HCT116 (cell line): ENCODE data around the gene TJP2. TPM values are rescaled to one million over a fixed set of nuclear protein-coding genes. Genes with fewer than 3 reads are reported as not detected.

Experiments
- ATAC-seq: fragments of 200-7000 bp; cut with Tn5 transposase; 2 replicates; pipeline ENCODE4 v1.9.1; 2020; ENCODE audit warnings: mild to moderate bottlenecking, moderate library complexity
- BruUV-seq: library from RNA; stranded (reverse); fragments of 400-500 nt; replicated peaks from 2 replicates; lab custom pipeline; 2021; lab: Mats Ljungman, UMichigan
- CTCF ChIA-PET: fragments of 300-600 bp; sonication (Branson Sonifier 250); formaldehyde crosslinking; loops from one replicate; lab custom pipeline; 2021; ENCODE audit warnings: antibody characterized with exemption; lab: Charles Lee
- POLR2A ChIA-PET: fragments of 300-600, 350-600 bp; sonication (Branson Sonifier 250); formaldehyde crosslinking; loops from one replicate; lab custom pipeline; 2021; ENCODE audit warnings: antibody characterized with exemption; lab: Charles Lee
- RAD21 ChIA-PET, 2 experiments: fragments of 300-600 bp; sonication (Branson Sonifier 250); formaldehyde crosslinking; loops; one replicate each; lab custom pipeline; 2023; ENCODE audit warnings: low total read pairs in 2 of 2; ENCODE audit not compliant: uncharacterized antibody in 2 of 2, unreplicated experiment in 2 of 2, low non-redundant PET in 1 of 2; lab: Charles Lee
- DNase-seq: peaks from one replicate; pipeline ENCODE4 v3.0.0-alpha.2; 2010; ENCODE audit warnings: low read depth, low spot score
- H2AFZ ChIP-seq: fragments of 200-600 bp; shearing (Covaris generic), sonication (generic); 2 replicates; pipeline ENCODE4 v1.6.1; 2017; ENCODE audit warnings: low read depth, mixed run types, mixed read lengths, antibody characterized with exemption, low read length; ENCODE audit not compliant: poor library complexity, severe bottlenecking
- H3K27ac ChIP-seq: 2 replicates; pipeline ENCODE4 v1.5.1; 2012; ENCODE audit warnings: low read depth, low read length
- H3K27me3 ChIP-seq: fragments of 200-600 bp; sonication (generic); 2 replicates; pipeline ENCODE4 v1.6.1; 2016; ENCODE audit warnings: mixed run types, low read length, mixed read lengths; ENCODE audit not compliant: insufficient read depth
- H3K36me3 ChIP-seq, 2 experiments: fragments of 200-500 bp in 1 of 2; fragments of 200-600 bp in 1 of 2; sonication (Bioruptor generic) in 1 of 2; sonication (generic) in 1 of 2; 2 replicates each; pipeline versions ENCODE4 v1.5.1 to v1.6.1; 2014 to 2016; ENCODE audit warnings: low read length in 2 of 2, inconsistent platforms in 1 of 2, mixed read lengths in 1 of 2, mixed run types in 1 of 2; ENCODE audit not compliant: insufficient read depth in 2 of 2, control insufficient read depth in 1 of 2
- H3K4me1 ChIP-seq, 2 experiments: fragments of 200-600 bp in 1 of 2; sonication (generic) in 1 of 2; 2 replicates each; pipeline versions ENCODE4 v1.5.1 to v1.6.1; 2012 to 2017; ENCODE audit warnings: low read length in 2 of 2, inconsistent platforms in 1 of 2, mild to moderate bottlenecking in 1 of 2, mixed read lengths in 1 of 2, mixed run types in 1 of 2, moderate library complexity in 1 of 2; ENCODE audit not compliant: insufficient read depth in 2 of 2, control insufficient read depth in 1 of 2
- H3K4me2 ChIP-seq: fragments of 200-600 bp; sonication (generic); 2 replicates; pipeline ENCODE4 v1.6.1; 2017; ENCODE audit warnings: mixed run types, low read length, mixed read lengths
- H3K4me3 ChIP-seq, 2 experiments: fragments of 200-600 bp in 1 of 2; sonication (generic) in 1 of 2; replicated peaks in 1 of 2; 2 replicates each; pipeline ENCODE4 v1.5.1; 2011 to 2016; ENCODE audit warnings: low read length in 2 of 2, control low read depth in 1 of 2, low read depth in 1 of 2, mild to moderate bottlenecking in 1 of 2, mixed read lengths in 1 of 2, mixed run types in 1 of 2
- H3K79me2 ChIP-seq: fragments of 200-600 bp; sonication (generic); 2 replicates; pipeline ENCODE4 v1.6.1; 2017; ENCODE audit warnings: mild to moderate bottlenecking, mixed run types, low read length, moderate library complexity, mixed read lengths; ENCODE audit not compliant: insufficient read depth
- H3K9ac ChIP-seq: fragments of 200-600 bp; sonication (generic); 2 replicates; pipeline ENCODE4 v1.6.1; 2016; ENCODE audit warnings: low read length, mixed read lengths
- H3K9me2 ChIP-seq: fragments of 200-600 bp; sonication (generic), shearing (Covaris generic); 2 replicates; pipeline ENCODE4 v1.6.1; 2017; ENCODE audit warnings: mixed run types, mild to moderate bottlenecking, moderate library complexity; ENCODE audit not compliant: insufficient read depth
- H3K9me3 ChIP-seq, 2 experiments: fragments of 200-500 bp in 1 of 2; fragments of 200-600 bp in 1 of 2; sonication (Bioruptor generic) in 1 of 2; sonication (generic) in 1 of 2; 2 replicates each; pipeline ENCODE4 v1.6.1; 2014 to 2017; ENCODE audit warnings: low read length in 2 of 2, mixed read lengths in 2 of 2, inconsistent platforms in 1 of 2, low read depth in 1 of 2, mild to moderate bottlenecking in 1 of 2, mixed run types in 1 of 2, moderate library complexity in 1 of 2; ENCODE audit not compliant: control insufficient read depth in 1 of 2, insufficient read depth in 1 of 2
- H4K20me1 ChIP-seq: fragments of 200-600 bp; sonication (generic), shearing (Covaris generic); 2 replicates; pipeline ENCODE4 v1.6.1; 2017; ENCODE audit warnings: mixed run types, mild to moderate bottlenecking, moderate library complexity; ENCODE audit not compliant: insufficient read depth
- CBX3 ChIP-seq: IDR thresholded peaks from 2 replicates; pipeline ENCODE4 v1.6.1; 2012; ENCODE audit warnings: low read depth
- CTCF ChIP-seq, 3 experiments: fragments of 200-600 bp in 1 of 3; sonication (generic) in 1 of 3; IDR thresholded peaks in 2 of 3; conservative IDR thresholded peaks in 1 of 3; 2 replicates each; pipeline ENCODE4 v1.5.1; 2012 to 2017; ENCODE audit warnings: low read depth in 2 of 3, low read length in 2 of 3, antibody characterized with exemption in 1 of 3, borderline replicate concordance in 1 of 3, control low read depth in 1 of 3, mild to moderate bottlenecking in 1 of 3, mixed read lengths in 1 of 3, mixed run types in 1 of 3, moderate library complexity in 1 of 3; ENCODE audit not compliant: insufficient read depth in 1 of 3
- EGR1 ChIP-seq: IDR thresholded peaks from 2 replicates; pipeline ENCODE4 v1.6.1; 2012; ENCODE audit warnings: low read depth
- ELF1 ChIP-seq: IDR thresholded peaks from 2 replicates; pipeline ENCODE4 v1.6.1; 2012; ENCODE audit warnings: low read depth, borderline replicate concordance
- FOSL1 ChIP-seq: IDR thresholded peaks from 2 replicates; pipeline ENCODE4 v1.6.1; 2012; ENCODE audit warnings: low read depth
- MAX ChIP-seq: IDR thresholded peaks from 2 replicates; pipeline ENCODE4 v1.6.1; 2012
- POLR2AphosphoS5 ChIP-seq: IDR thresholded peaks from 2 replicates; pipeline ENCODE4 v1.6.1; 2011; ENCODE audit warnings: mild to moderate bottlenecking, low read depth, low read length, moderate library complexity
- RAD21 ChIP-seq: IDR thresholded peaks from 2 replicates; pipeline ENCODE4 v1.6.1; 2012; ENCODE audit warnings: low read depth, mild to moderate bottlenecking
- REST ChIP-seq: IDR thresholded peaks from 2 replicates; pipeline ENCODE4 v1.6.1; 2012; ENCODE audit warnings: low read depth
- SIN3A ChIP-seq: IDR thresholded peaks from 2 replicates; pipeline ENCODE4 v1.6.1; 2012; ENCODE audit warnings: low read depth
- TCF7L2 ChIP-seq: IDR thresholded peaks from 2 replicates; pipeline ENCODE4 v1.7.0; 2011; ENCODE audit warnings: borderline replicate concordance, inconsistent platforms; ENCODE audit not compliant: insufficient read depth, insufficient read length; ENCODE audit errors: extremely low read depth
- intact Hi-C: fragments of 100-400 bp; cut with micrococcal nuclease; formaldehyde crosslinking; loops from 2 replicates; pipeline ENCODE4 v1.10.0; 2022
- total RNA-seq: library from RNA; stranded (reverse); gene quantifications from one replicate; pipeline ENCODE4 v1.2.1, GENCODE V29; 2021; ENCODE audit not compliant: unreplicated experiment

The TJP2 gene
- total RNA-seq, 1 experiment from 2014 or later, result 39.7 TPM

GRCh38 chr9:69292078-69292477 is 118.0 kb downstream of the TJP2 start:
- Histone ChIP-seq H3K9me2 (no peaks in the 10 kb centered on the region), H3K4me3 (no peak overlapping the region), H3K79me2 (no peaks in the 10 kb centered on the region), H4K20me1 (no peaks in the 10 kb centered on the region)
- intact Hi-C loops, result no loop called here
- RAD21 ChIA-PET, result no interaction called here
- TF ChIP-seq EGR1, result no peak
- TF ChIP-seq CTCF (IDR thresholded peaks at IDR 0.05 in 2 of 3, conservative IDR thresholded peaks at IDR 0.05 in 1 of 3; ENCODE audit: borderline replicate concordance in 1 of 3, insufficient read depth in 1 of 3, low read depth in 2 of 3, low read length in 2 of 3), result peak; percentile 37 to 70 (median 66); a peak in 5 of 6 replicates
- 0 out of 2 replicates have a peak, but pooled peaks have one; percentile 24 for TF ChIP-seq CBX3
- peak; percentile 45 for TF ChIP-seq RAD21
- TF ChIP-seq, all 23 proteins: peak for 3
- ChIA-PET POLR2A (no interaction called here), CTCF (interaction anchor here (0.7 to 1.2 kb wide), 8 partner anchors 8 to 239 kb away, joined by 3 to 6 read pairs (median 3); no protein-coding TSS in a partner anchor)
- Histone ChIP-seq H3K4me1 (no peaks in the 10 kb centered on the region), H3K27ac (no peak overlapping the region), H3K27me3 (peaks cover 3% of the 10 kb centered on the region; the same call in 1 of the 2 replicates), H3K36me3 (no peaks in the 10 kb centered on the region), H3K9ac (no peak overlapping the region), H2AFZ (peak overlapping the region; percentile 51), H3K4me2 (no peak overlapping the region), H3K9me3 (no peaks in the 10 kb centered on the region)
- DNase-seq, result peak; percentile 34
- ATAC-seq, result peak; percentile 89
- no TSS peak for BruUV-seq

GRCh38 chr9:69293156-69293555 is 119.1 kb downstream of the TJP2 start:
- H3K27me3 ChIP-seq, result no peaks in the 10 kb centered on the region
- CTCF ChIA-PET, result interaction anchor here (0.6 kb wide), 1 partner anchor 22 kb away, joined by 3 read pairs; no protein-coding TSS in a partner anchor
- H3K9me3 ChIP-seq, result no peaks in the 10 kb centered on the region
- H3K79me2 ChIP-seq, result no peaks in the 10 kb centered on the region
- no peaks in the 10 kb centered on the region for H3K9me2 ChIP-seq
- no peak overlapping the region for H3K4me2 ChIP-seq
- no peak overlapping the region for H3K27ac ChIP-seq
- POLR2A ChIA-PET, result no interaction called here
- no peaks in the 10 kb centered on the region for H3K36me3 ChIP-seq
- no peak overlapping the region for H3K9ac ChIP-seq
- no peaks in the 10 kb centered on the region for H3K4me1 ChIP-seq
- no peak overlapping the region for H3K4me3 ChIP-seq
- no peaks in the 10 kb centered on the region for H4K20me1 ChIP-seq
- DNase-seq (no peak), ATAC-seq (no peak)
- BruUV-seq, result no TSS peak
- no peak overlapping the region for H2AFZ ChIP-seq
- RAD21 ChIA-PET, result no interaction called here
- intact Hi-C loops, result no loop called here
- TF ChIP-seq POLR2AphosphoS5, result no peak
- TF ChIP-seq FOSL1, result no peak
- no peak for TF ChIP-seq ELF1
- TF ChIP-seq TCF7L2, result no peak
- TF ChIP-seq MAX, result no peak
- no peak for TF ChIP-seq EGR1
- TF ChIP-seq CTCF (IDR thresholded peaks at IDR 0.05 in 2 of 3, conservative IDR thresholded peaks at IDR 0.05 in 1 of 3; ENCODE audit: borderline replicate concordance in 1 of 3, insufficient read depth in 1 of 3, low read depth in 2 of 3, low read length in 2 of 3), result no peak
- TF ChIP-seq SIN3A, result no peak
- no peak for TF ChIP-seq REST
